Fibroblast of peridontal ligament (primary cell): Measurements from ENCODE around the gene TUG1.

Experiments
- DNase-seq: peaks from one replicate; pipeline ENCODE4 v3.0.0-alpha.2; 2010; ENCODE audit errors: extremely low read depth

Gene TUG1

GRCh38 chr22:31001124-31001770, 32.2 kb downstream of the TUG1 start:
- DNase-seq, result no peak

- no peak for DNase-seq
Observed at GRCh38 chr22:31005535-31005934, 36.5 kb downstream of the TUG1 start.

GRCh38 chr22:31019191-31019930, 50.3 kb downstream of the TUG1 start:
- no peak for DNase-seq

- no peak for DNase-seq
Observed at GRCh38 chr22:31020334-31020733, 51.3 kb downstream of the TUG1 start.

GRCh38 chr22:31022516-31022915, 53.5 kb downstream of the TUG1 start:
- DNase-seq, result no peak
